SK-N-MC (cell line): ENCODE results near the gene TNFSF9.
A peak's percentile ranks its signal among the peaks of the same experiment; 100 is the strongest.

ENCODE experiments used
- DNase-seq: peaks from one replicate; pipeline ENCODE4 v3.0.0-alpha.2; 2011; ENCODE audit warnings: low read depth, low spot score
- H3K27ac ChIP-seq: fragments of 200-600 bp; sonication (generic); 2 replicates; pipeline ENCODE4 v1.5.1; 2016; ENCODE audit warnings: mixed run types
- H3K36me3 ChIP-seq: fragments of 200-600 bp; sonication (generic); 2 replicates; pipeline ENCODE4 v1.6.1; 2017; ENCODE audit warnings: antibody characterized with exemption, low read length, mixed read lengths; ENCODE audit not compliant: insufficient read depth
- H3K4me3 ChIP-seq: fragments of 200-600 bp; sonication (generic); 2 replicates; pipeline ENCODE4 v1.5.1; 2016
- H3K9ac ChIP-seq: fragments of 200-600 bp; sonication (generic); 2 replicates; pipeline ENCODE4 v1.8.0; 2017; ENCODE audit warnings: mixed run types, mixed read lengths; ENCODE audit not compliant: insufficient read length
- H3K9me3 ChIP-seq: fragments of 200-600 bp; sonication (generic); 2 replicates; pipeline ENCODE4 v1.6.1; 2017; ENCODE audit warnings: low read depth, mild to moderate bottlenecking, antibody characterized with exemption, low read length, moderate library complexity, mixed read lengths
- EZH2 ChIP-seq: fragments of 200-600 bp; sonication (generic); IDR thresholded peaks from one replicate; pipeline ENCODE4 v1.6.1; 2017; ENCODE audit warnings: antibody characterized with exemption
- FOXP2 ChIP-seq: optimal IDR thresholded peaks from 2 replicates; pipeline ENCODE3; 2011; ENCODE audit warnings: mild to moderate bottlenecking, moderate library complexity; ENCODE audit not compliant: insufficient read depth; ENCODE audit errors: extremely low read length, control extremely low read depth
- POLR2AphosphoS5 ChIP-seq: IDR thresholded peaks from 2 replicates; pipeline ENCODE4 v1.6.1; 2012; ENCODE audit warnings: mild to moderate bottlenecking, low read depth, low read length, borderline replicate concordance

The TNFSF9 gene

DNA sequence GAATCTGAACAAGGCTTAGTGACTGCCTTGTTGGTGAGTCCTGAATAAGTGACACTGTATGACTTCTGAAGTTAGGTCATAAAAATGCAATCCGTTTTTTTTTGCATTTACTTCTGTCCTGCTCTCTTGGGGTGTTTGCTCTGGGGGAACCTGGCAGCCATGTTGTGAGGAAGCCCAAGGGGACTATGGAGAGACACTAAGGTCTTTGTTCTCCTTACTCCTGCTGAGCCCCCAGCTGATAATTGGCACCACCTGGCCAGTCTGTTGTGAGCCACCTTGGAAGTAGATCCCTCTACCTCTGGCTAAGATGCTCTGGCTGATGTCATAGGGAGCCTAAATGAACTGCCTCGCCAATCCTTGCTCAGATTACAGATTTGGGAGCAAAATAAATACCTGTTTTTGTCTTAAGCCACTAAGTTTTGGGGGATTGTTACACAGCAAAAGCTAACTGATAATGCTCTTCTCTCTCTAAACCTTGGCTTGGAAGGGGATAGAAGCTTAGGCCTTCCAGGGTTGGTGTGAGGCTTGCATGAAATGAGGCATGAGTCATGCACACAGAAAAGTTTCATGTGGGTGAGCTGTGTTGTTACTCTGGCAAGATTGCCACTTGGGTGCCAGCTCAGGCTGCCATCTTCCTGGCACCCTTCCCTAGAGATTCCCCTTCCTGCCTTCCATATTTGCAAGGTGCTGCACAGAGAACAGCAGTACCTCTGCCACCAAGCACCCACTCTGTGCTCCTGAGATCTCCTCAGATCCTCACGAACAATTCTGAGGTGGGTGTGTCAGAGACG is 38.8 kb upstream of the TNFSF9 start:
- DNase-seq = no peak
- no peak overlapping the region for H3K27ac ChIP-seq
- no peaks in the 10 kb centered on the region; the same call in 1 of the 2 replicates for H3K36me3 ChIP-seq
- no peak overlapping the region for H3K9ac ChIP-seq
- no peaks in the 10 kb centered on the region for H3K9me3 ChIP-seq
- TF ChIP-seq FOXP2 (no peak), POLR2AphosphoS5 (no peak), EZH2 (no peak)
- H3K4me3 ChIP-seq = no peak overlapping the region

DNA sequence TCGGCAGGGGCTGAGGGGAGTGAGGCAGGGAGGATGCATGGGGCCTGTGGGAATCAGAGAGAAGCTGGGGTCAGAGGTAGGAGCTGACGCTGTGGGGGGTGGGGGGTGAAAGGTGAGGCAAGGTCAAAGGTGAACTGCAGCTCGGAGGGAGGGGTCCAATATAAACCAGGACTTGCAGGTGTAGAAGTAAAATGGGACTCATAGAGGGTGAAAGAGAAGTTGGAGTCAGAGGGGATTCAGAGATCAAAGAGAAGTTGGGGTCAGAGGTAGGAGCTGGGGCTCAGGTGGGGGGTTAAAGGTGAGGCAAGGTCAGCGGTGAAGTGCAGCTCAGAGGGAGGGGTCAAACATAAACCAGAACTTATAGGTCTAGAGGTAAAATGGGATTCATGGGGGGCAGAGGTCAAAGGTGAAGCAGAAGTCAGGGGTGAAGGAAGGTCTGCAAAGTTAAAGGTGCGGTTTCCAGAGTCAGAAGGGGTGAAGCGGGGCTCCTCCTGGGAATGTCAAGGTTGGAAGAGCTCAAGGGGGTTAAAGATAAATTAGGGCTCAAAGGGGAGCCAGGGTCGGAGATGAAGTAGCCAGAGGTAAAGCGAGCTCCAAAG is 36.3 kb upstream of the TNFSF9 start:
- Histone ChIP-seq H3K9me3 (no peaks in the 10 kb centered on the region), H3K4me3 (no peak overlapping the region), H3K27ac (no peak overlapping the region), H3K9ac (no peak overlapping the region), H3K36me3 (peaks cover 3% of the 10 kb centered on the region; the same call in 1 of the 2 replicates)
- no peak for DNase-seq
- no peak for TF ChIP-seq EZH2
- no peak for TF ChIP-seq FOXP2
- TF ChIP-seq POLR2AphosphoS5 = no peak

DNA sequence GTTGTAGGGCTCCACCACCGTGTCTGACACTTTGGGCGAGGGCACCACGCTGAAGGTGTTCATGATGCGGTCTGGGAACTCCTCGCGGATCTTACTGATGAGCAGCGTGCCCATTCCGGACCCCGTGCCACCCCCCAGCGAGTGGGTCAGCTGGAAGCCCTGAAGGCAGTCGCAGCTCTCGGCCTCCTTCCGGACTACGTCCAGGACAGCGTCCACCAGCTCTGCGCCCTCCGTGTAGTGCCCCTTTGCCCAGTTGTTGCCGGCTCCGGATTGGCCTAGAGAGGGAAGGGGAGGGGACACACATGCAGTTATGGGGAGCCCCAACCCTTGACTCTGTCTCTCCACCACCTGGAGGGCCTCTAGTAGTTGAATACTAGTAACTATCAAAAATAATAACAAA is 34.9 kb upstream of the TNFSF9 start:
- no peaks in the 10 kb centered on the region for H3K9me3 ChIP-seq
- H3K27ac ChIP-seq = no peak overlapping the region
- no peak overlapping the region for H3K9ac ChIP-seq
- no peak for DNase-seq
- H3K36me3 ChIP-seq = peaks cover 3% of the 10 kb centered on the region; the same call in 1 of the 2 replicates
- TF ChIP-seq POLR2AphosphoS5 = no peak
- TF ChIP-seq EZH2 = no peak
- no peak for TF ChIP-seq FOXP2
- H3K4me3 ChIP-seq = no peak overlapping the region

DNA sequence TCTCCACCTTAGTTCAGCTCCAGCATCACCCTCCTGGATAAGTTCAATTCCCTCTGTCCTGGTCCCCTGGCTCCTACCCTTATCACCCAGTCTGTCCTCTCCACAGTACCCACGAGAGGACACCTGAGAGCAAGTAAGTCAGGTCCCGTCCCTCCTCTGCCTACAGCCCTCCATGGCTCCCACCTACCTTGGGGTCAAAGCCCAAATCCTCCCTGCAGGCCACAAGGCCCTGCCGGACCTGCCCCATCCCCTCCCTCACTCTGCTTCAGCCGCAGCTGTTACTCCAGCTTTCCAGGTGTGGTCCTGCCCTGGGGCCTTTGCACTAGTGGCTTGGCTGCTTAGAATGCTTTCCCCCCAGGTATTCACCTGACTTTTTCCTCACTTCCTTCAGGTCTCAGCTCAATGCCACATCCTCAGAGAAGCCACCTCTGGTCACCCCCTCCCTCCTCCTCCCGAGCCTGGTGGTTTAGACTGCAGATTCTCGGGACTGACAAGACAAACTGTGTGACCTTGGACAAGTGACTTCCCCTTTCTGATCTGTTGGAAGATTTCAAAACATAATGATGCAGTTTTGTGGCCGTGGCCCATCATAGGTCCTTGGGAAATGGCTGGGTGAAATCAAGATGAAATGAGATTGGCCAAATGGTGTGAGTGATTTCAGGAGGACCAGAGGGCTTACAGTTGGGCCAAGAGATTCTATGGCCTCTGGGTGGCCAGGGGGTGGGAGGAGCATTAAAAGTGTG is 32.4 kb upstream of the TNFSF9 start:
- H3K4me3 ChIP-seq = no peak overlapping the region
- H3K9ac ChIP-seq = no peak overlapping the region
- H3K27ac ChIP-seq = no peak overlapping the region
- TF ChIP-seq FOXP2 = no peak
- DNase-seq = no peak
- H3K9me3 ChIP-seq = no peaks in the 10 kb centered on the region
- peaks cover 3% of the 10 kb centered on the region; the same call in 1 of the 2 replicates for H3K36me3 ChIP-seq

DNA sequence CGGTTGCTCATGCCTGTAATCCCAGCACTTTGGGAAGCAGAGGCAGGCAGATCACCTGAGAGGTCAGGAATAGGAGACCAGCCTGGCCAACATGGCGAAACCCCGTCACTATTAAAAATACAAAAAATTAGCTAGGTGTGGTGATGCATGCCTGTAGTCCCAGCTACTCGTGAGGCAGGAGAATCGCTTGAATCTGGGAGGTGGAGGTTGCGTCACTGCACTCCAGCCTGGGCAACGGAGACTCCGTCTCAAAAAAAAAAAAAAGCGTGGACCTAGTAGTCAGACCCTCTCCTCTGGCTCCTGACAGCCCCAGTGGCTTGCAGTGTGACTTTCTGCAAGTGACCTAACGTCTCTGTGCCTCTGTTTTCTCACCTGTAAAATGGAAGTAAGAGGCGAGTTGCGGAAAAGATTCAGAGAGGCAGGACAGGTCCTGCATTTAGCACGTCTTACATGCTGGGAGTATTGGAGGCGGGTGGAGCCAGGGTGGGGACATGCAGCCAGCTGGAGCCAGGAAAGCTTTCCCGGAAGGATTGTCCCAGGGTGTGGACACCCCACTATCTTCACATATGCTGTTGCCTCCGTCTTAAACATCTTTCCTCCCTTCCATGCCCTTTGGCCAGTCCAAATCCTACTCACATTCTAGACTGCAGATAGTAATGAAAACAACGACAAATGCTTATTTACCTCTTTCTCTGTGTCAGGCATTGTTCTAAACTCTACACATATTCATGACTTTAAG is 31.6 kb upstream of the TNFSF9 start:
- Histone ChIP-seq H3K36me3 (peaks cover 3% of the 10 kb centered on the region; the same call in 1 of the 2 replicates), H3K4me3 (no peak overlapping the region), H3K9ac (no peak overlapping the region), H3K9me3 (no peaks in the 10 kb centered on the region), H3K27ac (no peak overlapping the region)
- no peak for DNase-seq
- TF ChIP-seq FOXP2 (no peak), EZH2 (no peak), POLR2AphosphoS5 (no peak)

DNA sequence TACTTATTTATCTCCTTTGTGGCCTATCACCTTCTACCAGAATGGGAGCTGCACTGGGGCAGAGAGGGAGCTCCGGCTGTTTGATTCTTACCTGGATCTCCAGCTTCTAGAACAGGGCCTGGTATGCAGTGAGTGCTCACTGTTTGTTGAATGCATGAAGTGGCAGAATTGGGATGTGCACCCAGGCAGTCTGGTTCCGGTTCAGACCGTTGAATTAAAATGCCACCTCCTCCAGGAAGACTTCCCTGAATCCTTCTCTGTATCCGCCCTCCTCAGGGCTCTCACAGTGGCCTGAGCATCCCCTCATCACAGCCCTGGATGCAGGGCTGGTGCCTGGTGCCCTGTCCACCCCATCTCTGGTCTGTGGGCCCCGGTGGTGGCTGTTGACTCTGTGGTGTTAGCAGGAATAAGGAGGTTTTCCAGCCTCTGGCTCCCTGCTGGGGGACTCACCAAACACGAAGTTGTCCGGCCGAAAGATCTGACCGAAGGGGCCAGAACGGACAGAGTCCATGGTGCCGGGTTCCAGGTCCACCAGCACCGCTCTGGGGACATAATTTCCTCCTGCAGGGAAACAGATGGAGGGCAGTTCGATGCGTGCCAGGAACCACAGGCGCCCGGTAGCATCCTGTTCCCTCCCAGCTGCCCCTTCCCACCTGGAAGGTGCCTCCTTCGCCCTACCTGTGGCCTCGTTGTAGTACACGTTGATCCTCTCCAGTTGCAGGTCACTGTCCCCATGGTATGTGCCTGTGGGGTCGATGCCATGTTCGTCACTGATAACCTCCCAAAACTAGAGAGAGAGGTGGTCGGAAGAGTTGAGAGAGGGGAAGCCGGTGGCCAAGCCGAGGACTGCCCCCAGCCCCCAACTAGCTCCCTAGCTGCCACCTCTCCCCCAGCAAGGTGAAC is 29.7 kb upstream of the TNFSF9 start:
- Histone ChIP-seq H3K4me3 (peak overlapping the region; percentile 93), H3K27ac (no peak overlapping the region), H3K9ac (peak overlapping the region; percentile 75)

DNA sequence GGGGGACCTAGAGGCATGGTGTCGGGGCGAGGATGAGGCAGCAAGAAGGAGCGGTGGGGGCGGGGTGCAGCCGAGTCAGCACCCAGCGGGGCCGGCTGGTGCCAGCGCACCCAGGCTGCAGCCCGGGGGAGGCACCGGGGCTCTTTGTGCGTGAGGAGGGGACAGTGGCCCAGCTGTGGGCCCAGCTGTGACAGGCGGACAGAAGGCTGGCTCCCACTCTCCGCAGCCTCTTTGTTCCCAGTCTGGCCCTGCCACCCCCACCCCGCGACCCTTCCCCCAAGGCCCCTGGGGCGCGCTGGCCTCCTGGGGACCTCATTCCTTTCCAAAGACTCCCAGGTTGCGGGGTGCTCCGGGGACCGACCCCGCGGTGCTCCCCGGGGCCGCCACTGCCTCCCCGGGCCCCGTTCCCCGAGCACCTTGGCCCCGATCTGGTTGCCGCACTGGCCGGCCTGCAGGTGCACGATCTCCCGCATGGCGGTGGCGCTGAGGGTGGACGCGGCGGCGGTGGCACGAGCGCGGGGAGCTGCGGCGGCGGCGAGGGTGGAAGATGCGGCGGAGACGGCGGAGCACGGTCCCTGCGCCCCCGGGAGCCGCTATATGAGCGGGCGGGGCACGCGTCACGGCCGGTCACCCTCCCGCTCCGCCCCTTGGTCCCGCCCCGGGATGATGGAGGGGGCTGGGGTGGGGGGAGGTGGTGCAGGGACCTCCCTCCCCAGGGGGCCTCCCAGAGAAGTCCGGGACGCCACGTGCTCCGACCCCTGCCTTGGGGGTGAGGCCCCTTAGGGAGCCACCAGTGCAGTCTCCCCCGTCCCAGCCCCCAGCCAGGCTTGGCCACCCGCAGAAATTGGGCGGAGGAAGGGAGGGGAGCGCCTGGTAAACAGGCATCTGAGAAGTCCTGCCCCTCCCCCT is 28.8 kb upstream of the TNFSF9 start, which contains the start of gene TUBB4A:
TSS of gene TUBB4A (minus strand) at position 570 of the 909 bp plus-strand sequence. CDS start at position 473, 97 bp downstream.
- Histone ChIP-seq H3K9me3 (no peaks in the 10 kb centered on the region), H3K4me3 (peak within 1 kb of the TSS; percentile 93), H3K9ac (peak within 1 kb of the TSS; percentile 75), H3K36me3 (peaks cover 3% of the 10 kb centered on the region; the same call in 1 of the 2 replicates), H3K27ac (peak within 1 kb of the TSS; percentile 65)
- no peak for DNase-seq
- TF ChIP-seq EZH2 (no peak), POLR2AphosphoS5 (peak; percentile 69; the same call in 1 of the 2 replicates)

More for the DNA sequence above, 29.7 kb upstream of the TNFSF9 start:
- H3K9me3 ChIP-seq = no peaks in the 10 kb centered on the region
- peaks cover 3% of the 10 kb centered on the region; the same call in 1 of the 2 replicates for H3K36me3 ChIP-seq
- no peak for TF ChIP-seq POLR2AphosphoS5
- TF ChIP-seq FOXP2 = no peak
- no peak for TF ChIP-seq EZH2
- no peak for DNase-seq
